ENCODE data around the gene C2orf42.

DNA sequence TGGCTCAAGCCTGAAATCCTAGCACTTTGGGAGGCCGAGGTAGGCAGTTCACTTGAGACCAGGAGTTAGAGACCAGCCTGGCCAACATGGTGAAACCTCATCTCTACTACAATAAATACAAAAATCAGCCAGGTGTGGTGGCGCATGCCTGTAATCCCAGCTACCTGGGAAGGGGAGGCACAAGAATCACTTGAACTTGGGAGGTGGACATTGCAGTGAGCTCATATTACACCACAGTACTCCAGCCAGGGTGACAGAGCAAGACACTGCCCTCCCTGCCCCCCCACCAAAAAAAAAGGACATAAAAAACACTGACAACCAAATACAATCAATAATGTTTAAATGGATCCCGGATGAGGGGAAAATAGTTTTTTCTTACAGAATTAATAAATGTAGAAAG, 49.8 kb upstream of the C2orf42 start:
- TF ChIP-seq CTCF (conservative IDR thresholded peaks at IDR 0.05; ENCODE audit: low read depth, low read length) (no peak), EZH2phosphoT487 (IDR thresholded peaks at IDR 0.05; ENCODE audit: borderline replicate concordance, low read length) (no peak), EZH2 (IDR thresholded peaks at IDR 0.05; ENCODE audit: low read length, unreplicated experiment) (no peak)
